Central memory CD8-positive, alpha-beta T cell (primary cell): ENCODE data around the gene FMNL3.

Source experiments
- ATAC-seq: fragments of 150-1000 bp; cut with Tn5 transposase; replicated peaks from 2 replicates; pipeline ENCODE4 v1.10.0; 2022; ENCODE audit warnings: mild to moderate bottlenecking, moderate FRiP score, moderate number of reproducible peaks; ENCODE audit not compliant: poor library complexity, severe bottlenecking; ENCODE audit errors: extremely low read depth
- DNase-seq, 2 donors: peaks; one replicate each; pipeline ENCODE4 v3.0.0; 2021; ENCODE audit warnings: low spot score in 2 of 2
- H3K27ac Mint-ChIP-seq: one replicate; pipeline ENCODE4 v1.8.0; 2022; ENCODE audit warnings: low read depth, mild to moderate bottlenecking, moderate library complexity, mixed read lengths
- H3K27me3 Mint-ChIP-seq: one replicate; pipeline ENCODE4 v1.8.0; 2022; ENCODE audit warnings: mixed read lengths
- H3K36me3 Mint-ChIP-seq: one replicate; pipeline ENCODE4 v1.8.0; 2022; ENCODE audit warnings: mild to moderate bottlenecking, moderate library complexity, mixed read lengths; ENCODE audit not compliant: insufficient read depth
- H3K4me1 Mint-ChIP-seq: one replicate; pipeline ENCODE4 v1.8.0; 2022; ENCODE audit warnings: mixed read lengths
- H3K4me3 Mint-ChIP-seq: one replicate; pipeline ENCODE4 v1.8.0; 2022; ENCODE audit warnings: mild to moderate bottlenecking, moderate library complexity, mixed read lengths
- H3K9me3 Mint-ChIP-seq: one replicate; pipeline ENCODE4 v1.8.0; 2022; ENCODE audit warnings: mixed read lengths

Gene FMNL3

DNA sequence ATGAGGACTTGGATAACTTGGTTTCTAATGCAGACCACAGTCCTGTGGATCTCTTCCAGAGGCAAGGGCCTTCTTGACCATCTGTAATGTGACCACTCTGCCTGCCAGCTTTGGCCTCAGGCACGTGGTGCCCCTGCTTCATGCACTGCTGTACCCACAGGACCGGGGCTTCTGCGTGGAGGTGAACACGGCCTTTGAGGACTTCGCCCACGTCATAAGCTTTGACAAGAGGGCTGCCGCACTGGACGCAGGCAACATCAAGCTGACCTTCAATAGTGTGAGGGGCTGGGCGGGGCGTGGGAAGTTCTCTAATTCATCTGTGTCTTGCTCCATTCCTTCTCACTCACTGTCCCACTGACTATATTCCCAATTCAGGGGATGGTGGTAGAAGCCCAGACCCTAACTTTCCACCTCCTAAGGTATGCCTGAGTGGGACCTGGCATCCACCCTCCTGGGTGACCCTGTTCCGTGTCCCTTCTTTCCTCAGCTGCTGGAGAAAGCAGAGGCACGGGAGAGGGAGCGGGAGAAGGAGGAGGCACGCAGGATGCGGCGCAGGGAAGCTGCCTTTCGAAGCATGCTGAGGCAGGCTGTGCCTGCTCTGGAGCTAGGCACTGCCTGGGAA lies 65.3 kb downstream of the FMNL3 start:
- DNase-seq, result no peak
- H3K9me3 Mint-ChIP-seq, result no peaks in the 10 kb centered on the region
- peaks cover 11% of the 10 kb centered on the region for H3K36me3 Mint-ChIP-seq
- H3K4me3 Mint-ChIP-seq, result no peak overlapping the region
- H3K4me1 Mint-ChIP-seq, result peaks cover 24% of the 10 kb centered on the region
- no peak for ATAC-seq
- no peaks in the 10 kb centered on the region for H3K27me3 Mint-ChIP-seq
- H3K27ac Mint-ChIP-seq, result no peak overlapping the region

DNA sequence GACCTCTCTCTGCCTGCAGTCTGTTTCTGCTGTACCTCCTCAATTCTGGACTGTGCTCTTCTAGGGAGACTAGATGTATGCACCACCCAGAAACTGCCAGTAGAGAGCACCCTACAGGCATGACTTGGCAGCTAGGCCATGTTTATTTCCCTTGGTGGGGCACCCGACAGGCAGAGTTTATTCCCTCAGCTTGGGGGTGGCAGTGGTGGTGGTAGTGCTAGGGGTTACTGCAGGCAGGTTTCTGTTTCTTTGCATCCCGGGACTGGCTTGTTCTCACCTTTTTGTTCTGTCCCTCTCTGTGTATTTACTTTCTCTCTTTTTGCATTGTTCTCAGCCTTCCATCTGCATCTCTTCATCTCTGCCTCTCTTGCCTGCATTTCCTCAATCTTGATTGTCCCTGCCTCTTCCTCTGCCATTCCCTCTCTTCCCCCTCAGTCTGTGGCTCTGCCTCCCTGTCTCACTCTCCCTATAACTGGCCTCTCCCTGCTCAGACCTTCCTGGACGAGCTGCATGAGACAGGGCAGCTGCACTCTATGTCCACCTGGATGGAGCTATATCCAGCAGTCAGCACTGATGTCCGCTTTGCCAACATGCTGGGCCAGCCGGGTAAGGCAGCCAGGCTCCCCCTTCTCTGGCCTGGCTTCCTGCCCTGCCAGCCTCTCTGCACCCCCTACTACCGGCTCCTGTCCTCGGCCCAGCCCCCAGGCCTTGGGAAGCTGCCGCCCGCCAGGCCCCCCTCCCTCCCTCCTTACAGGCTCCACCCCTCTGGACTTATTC lies 70.0 kb downstream of the FMNL3 start:
- Mint-ChIP-seq H3K27me3 (no peaks in the 10 kb centered on the region), H3K9me3 (no peaks in the 10 kb centered on the region), H3K4me3 (no peak overlapping the region), H3K4me1 (peaks cover 21% of the 10 kb centered on the region), H3K36me3 (peaks cover 6% of the 10 kb centered on the region), H3K27ac (peak overlapping the region; percentile 1)
- ATAC-seq, result peak; percentile 86
- DNase-seq, result peak in 1 of 2 donors; percentile 40

DNA sequence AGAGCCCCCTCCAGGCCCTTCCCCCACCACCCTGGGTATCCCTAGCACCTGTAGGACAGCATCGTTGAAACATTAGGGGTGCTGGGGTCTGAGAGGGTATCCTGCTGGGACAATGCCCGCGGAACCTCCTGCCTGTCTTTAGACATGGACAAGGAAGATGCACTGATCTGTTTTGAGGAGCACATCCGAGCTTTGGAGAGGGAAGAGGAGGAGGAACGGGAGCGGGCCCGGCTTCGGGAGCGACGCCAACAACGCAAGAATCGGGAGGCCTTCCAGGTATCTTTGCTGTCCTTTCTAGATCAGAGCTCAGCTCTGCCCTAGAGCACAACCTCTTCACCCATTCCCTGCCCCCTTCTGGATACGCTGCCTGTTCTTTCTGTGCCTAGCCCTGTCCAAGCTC lies 70.6 kb downstream of the FMNL3 start:
- Mint-ChIP-seq H3K4me1 (peaks cover 21% of the 10 kb centered on the region), H3K27ac (no peak overlapping the region), H3K36me3 (peaks cover 6% of the 10 kb centered on the region), H3K9me3 (no peaks in the 10 kb centered on the region), H3K27me3 (no peaks in the 10 kb centered on the region), H3K4me3 (no peak overlapping the region)
- ATAC-seq (no peak), DNase-seq (no peak)

DNA sequence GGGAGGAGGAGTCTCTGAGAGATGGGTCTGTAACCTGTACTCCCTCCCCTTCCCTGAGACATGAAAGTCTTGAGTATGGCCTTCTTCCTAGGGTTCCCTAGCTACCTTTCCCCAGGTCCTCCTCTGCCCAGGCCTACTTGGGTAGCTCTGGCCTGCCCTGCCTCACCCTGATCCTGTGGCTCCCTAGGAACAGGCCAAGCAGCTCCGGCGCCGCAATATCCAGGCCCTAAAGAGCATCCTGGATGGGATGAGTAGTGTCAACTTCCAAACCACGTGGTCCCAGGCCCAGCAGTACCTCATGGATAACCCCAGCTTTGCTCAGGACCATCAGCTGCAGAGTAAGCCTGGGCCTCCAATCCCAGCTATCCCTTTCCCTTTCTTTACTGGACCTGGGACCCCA lies 71.5 kb downstream of the FMNL3 start:
- no peak overlapping the region for H3K27ac Mint-ChIP-seq

DNA sequence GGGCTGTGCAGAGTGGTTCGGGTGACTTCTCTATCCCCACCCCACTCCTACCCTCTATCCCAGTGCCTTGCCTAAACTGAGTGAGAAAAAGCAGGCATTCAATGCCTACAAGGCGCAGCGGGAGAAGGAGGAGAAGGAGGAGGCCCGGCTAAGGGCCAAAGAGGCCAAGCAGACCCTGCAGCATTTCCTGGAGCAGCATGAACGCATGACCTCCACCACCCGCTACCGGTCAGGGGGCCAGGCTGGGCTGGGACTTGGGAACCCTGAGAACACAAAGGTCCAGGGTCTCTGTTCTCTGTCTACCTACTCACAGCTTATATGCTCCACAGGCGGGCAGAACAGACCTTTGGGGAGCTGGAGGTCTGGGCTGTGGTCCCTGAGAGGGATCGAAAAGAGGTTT lies 72.2 kb downstream of the FMNL3 start:
- no peak for ATAC-seq
- no peak overlapping the region for H3K4me3 Mint-ChIP-seq
- no peaks in the 10 kb centered on the region for H3K27me3 Mint-ChIP-seq
- peaks cover 6% of the 10 kb centered on the region for H3K36me3 Mint-ChIP-seq
- H3K27ac Mint-ChIP-seq, result no peak overlapping the region
- peaks cover 21% of the 10 kb centered on the region for H3K4me1 Mint-ChIP-seq
- H3K9me3 Mint-ChIP-seq, result no peaks in the 10 kb centered on the region
- no peak for DNase-seq

More for the DNA sequence above, 71.5 kb downstream of the FMNL3 start:
- Mint-ChIP-seq H3K36me3 (peaks cover 6% of the 10 kb centered on the region), H3K4me3 (no peak overlapping the region), H3K9me3 (no peaks in the 10 kb centered on the region), H3K27me3 (no peaks in the 10 kb centered on the region), H3K4me1 (peaks cover 21% of the 10 kb centered on the region)
- no peak for ATAC-seq
- no peak for DNase-seq

DNA sequence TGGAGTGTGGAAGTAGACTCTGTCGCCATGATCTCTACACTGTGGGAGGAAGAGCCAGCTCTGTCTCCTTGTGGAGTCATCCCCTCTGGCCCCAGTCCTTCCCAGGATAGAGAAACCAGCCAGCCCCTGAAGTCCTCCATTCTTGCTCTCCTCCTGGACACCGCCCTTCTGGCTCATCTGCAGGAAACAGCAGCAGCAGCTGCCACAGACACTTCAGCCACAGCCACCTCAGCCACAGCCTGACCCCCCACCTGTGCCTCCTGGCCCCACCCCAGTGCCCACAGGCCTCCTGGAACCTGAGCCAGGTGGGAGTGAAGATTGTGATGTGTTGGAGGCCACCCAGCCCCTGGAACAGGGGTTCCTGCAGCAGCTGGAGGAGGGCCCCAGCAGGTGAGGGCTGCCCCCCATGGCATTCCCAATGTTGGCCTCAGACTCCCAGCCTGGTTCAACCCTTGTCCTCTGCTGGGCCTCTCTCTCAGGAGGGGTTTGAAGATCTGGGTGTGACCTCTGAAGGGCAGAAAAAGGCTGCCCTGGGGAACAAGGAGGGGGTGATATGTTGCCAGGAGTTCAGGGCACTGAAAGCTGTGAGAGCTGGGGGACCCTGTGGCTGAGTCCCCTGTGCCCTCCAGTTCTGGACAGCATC lies 73.4 kb downstream of the FMNL3 start:
- Mint-ChIP-seq H3K36me3 (peaks cover 4% of the 10 kb centered on the region), H3K9me3 (no peaks in the 10 kb centered on the region), H3K4me1 (peaks cover 21% of the 10 kb centered on the region)

DNA sequence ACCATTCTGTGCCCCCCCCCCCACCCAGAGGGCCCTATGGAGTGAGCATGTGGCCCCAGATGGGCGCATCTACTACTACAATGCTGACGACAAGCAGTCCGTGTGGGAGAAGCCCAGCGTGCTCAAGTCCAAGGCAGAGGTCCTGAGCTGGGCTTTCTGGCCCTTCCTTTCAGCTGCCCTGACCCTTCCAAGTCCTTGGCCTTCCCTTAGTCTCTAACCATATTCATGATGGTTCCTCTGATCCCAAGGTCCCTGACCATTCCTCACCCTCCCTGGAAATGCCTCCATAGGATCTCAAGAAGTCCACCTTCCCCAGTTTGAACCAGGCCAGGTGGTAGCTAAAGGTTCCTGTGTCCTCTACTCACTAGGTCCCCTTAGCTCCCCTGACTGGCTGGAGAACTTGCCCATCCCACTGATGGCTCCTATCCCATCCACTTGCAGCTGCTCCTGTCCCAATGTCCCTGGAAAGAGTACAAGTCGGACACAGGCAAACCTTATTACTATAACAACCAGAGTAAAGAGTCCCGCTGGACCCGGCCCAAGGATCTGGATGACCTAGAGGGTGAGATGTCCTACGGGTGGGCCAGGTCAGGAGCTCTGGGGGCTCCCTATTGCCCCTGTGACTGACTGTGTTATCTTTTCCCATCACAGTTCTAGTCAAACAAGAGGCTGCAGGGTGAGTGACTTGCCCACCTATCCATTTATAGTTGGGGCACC lies 74.1 kb downstream of the FMNL3 start:
- Mint-ChIP-seq H3K36me3 (peaks cover 4% of the 10 kb centered on the region), H3K4me1 (peaks cover 21% of the 10 kb centered on the region), H3K27ac (peak overlapping the region; percentile 29), H3K4me3 (no peak overlapping the region), H3K9me3 (no peaks in the 10 kb centered on the region), H3K27me3 (no peaks in the 10 kb centered on the region)
- DNase-seq, result no peak
- ATAC-seq, result no peak

More for the DNA sequence above, 73.4 kb downstream of the FMNL3 start:
- H3K27ac Mint-ChIP-seq, result no peak overlapping the region
- no peak for ATAC-seq
- H3K27me3 Mint-ChIP-seq, result no peaks in the 10 kb centered on the region
- H3K4me3 Mint-ChIP-seq, result no peak overlapping the region
- no peak for DNase-seq

DNA sequence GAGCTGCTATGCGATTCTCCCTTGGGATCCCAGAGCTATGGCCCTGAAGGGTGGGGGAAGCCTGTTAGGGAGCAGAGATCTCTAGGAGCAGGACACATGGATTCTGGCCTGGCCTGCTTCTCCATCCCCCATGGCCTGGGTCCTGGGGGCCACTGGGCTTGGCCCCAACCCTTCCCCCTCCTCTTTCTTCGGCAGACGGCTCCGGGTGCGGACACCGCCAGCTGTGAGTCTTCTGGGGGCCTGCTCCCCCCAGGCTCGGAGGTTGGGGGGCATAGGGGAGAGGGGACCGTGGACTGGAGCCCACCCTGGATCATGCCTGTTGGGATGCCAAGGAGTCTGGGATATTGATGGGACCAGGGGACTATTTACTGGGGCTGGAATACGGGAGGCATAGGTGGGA lies 74.8 kb downstream of the FMNL3 start:
- ATAC-seq (no peak), DNase-seq (no peak)
- Mint-ChIP-seq H3K4me3 (no peak overlapping the region), H3K4me1 (peaks cover 21% of the 10 kb centered on the region), H3K27ac (no peak overlapping the region), H3K9me3 (no peaks in the 10 kb centered on the region), H3K27me3 (no peaks in the 10 kb centered on the region), H3K36me3 (peaks cover 2% of the 10 kb centered on the region)

DNA sequence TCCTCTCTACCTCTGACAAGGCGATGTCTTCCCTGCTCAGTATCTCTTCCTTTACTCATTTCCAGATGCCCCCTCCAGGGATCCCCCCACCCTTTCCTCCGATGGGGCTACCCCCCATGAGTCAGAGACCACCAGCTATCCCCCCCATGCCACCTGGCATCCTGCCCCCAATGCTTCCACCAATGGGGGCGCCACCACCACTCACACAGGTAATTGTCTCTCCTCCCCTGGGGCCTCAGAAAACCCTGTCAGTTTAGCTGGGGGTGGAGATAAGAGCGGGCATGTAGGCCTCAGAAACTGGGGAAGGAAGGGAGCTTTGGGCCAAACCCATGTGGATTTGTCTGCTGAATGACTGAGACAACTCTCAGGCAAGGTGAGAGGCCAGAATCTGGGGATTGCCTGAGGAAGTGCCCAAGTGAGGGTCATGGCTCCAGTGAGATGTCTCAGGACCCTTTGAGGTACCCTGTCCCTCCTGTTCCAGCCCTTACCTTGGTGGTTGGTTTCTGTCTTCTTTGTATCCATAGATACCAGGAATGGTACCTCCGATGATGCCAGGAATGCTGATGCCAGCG lies 75.8 kb downstream of the FMNL3 start:
- Mint-ChIP-seq H3K27ac (no peak overlapping the region), H3K4me3 (no peak overlapping the region), H3K9me3 (no peaks in the 10 kb centered on the region), H3K4me1 (peaks cover 11% of the 10 kb centered on the region), H3K36me3 (peaks cover 2% of the 10 kb centered on the region), H3K27me3 (no peaks in the 10 kb centered on the region)
- DNase-seq, result no peak
- ATAC-seq, result no peak

DNA sequence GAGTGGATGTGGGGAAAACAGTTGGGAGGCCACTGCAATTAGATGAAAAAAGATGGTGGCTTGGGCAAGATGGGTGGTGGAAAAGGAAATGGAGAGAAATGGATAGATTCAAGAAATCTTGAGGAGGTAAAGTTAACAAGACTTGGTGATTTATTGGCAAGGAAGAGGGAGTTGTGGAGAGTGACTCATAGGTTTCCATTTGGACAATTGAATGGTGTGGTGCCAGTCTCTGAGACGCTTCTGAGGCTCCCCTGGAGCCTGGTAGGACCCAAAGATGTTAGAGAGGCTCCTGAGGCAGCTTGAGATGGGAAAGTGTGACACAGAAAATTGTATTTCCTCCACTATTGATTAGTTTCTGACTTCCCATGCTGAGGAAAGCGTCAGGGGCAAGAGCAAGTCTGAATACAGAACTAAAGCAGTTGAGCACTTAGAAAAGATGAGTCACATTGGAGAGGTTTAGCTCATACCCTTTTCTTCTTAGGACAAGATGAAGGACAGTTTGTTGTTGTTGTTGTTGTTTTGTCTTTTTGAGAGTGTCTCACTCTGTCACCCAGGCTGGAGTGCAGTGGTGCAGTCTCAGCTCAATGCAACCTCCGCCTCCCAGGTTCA lies 79.3 kb downstream of the FMNL3 start:
- H3K36me3 Mint-ChIP-seq, result no peaks in the 10 kb centered on the region
- H3K4me1 Mint-ChIP-seq, result peaks cover 5% of the 10 kb centered on the region
- no peak for DNase-seq
- H3K27ac Mint-ChIP-seq, result no peak overlapping the region
- H3K27me3 Mint-ChIP-seq, result no peaks in the 10 kb centered on the region
- no peak for ATAC-seq
- H3K4me3 Mint-ChIP-seq, result no peak overlapping the region
- H3K9me3 Mint-ChIP-seq, result no peaks in the 10 kb centered on the region

DNA sequence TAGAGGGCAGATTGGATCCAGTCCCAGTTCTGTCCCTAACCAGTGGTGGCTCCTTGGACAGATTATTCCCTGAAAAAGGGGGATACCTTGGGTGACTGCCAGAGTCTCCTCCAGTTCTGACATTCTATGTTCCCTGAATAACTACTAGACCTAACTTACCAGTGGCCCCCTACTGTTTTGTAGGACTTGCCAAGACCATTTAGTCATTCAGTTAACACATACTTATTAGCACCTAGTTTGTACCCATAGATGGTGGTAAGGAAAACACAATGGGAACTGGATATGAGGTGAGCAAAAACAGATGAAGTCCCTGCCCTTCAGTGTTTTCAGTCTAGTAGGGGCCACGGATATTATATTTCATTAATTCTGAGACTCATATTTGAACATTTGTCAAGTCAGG lies 80.4 kb downstream of the FMNL3 start:
- no peak overlapping the region for H3K4me3 Mint-ChIP-seq
- ATAC-seq (no peak), DNase-seq (no peak)
- peaks cover 12% of the 10 kb centered on the region for H3K4me1 Mint-ChIP-seq
- no peaks in the 10 kb centered on the region for H3K9me3 Mint-ChIP-seq
- peaks cover 4% of the 10 kb centered on the region for H3K36me3 Mint-ChIP-seq
- H3K27ac Mint-ChIP-seq, result no peak overlapping the region
- no peaks in the 10 kb centered on the region for H3K27me3 Mint-ChIP-seq
